K562 (cell line): Measurements from ENCODE around the gene WT1. TPM values are rescaled to one million over a fixed set of nuclear protein-coding genes. Genes with fewer than 3 reads are reported as not detected.
A peak's percentile ranks its signal among the peaks of the same experiment; 100 is the strongest.

Experiments
- BDP1 ChIP-seq: IDR thresholded peaks from 3 replicates; pipeline ENCODE4 v1.6.1; 2011; ENCODE audit not compliant: insufficient read length, insufficient read depth
- CBX3 ChIP-seq, 2 experiments: IDR thresholded peaks; 1 replicate in 1 of 2; 2 replicates in 1 of 2; pipeline ENCODE4 v1.6.1; 2012; ENCODE audit warnings: inconsistent platforms in 2 of 2, low read length in 2 of 2, borderline replicate concordance in 1 of 2, control low read depth in 1 of 2
- CEBPG ChIP-seq, 3 experiments: fragments of 200-800 bp in 1 of 3; sonication (Bioruptor generic) in 1 of 3; sonication (generic) in 1 of 3; formaldehyde crosslinking in 1 of 3; IDR thresholded peaks in 2 of 3; conservative IDR thresholded peaks in 1 of 3; 2 replicates each; pipeline versions ENCODE4 v1.6.1 to v1.8.0; 2016 to 2022; ENCODE audit warnings: missing compliant biosample characterization in 2 of 3, missing genetic modification characterization in 2 of 3, mild to moderate bottlenecking in 1 of 3, missing genetic modification reagents in 1 of 3
- ETV5 ChIP-seq: sonication (generic); formaldehyde crosslinking; IDR thresholded peaks from 2 replicates; pipeline ENCODE4 v1.4.0; 2020; ENCODE audit warnings: low read depth, mild to moderate bottlenecking, missing genetic modification reagents
- FOXJ3 ChIP-seq: sonication (generic); formaldehyde crosslinking; IDR thresholded peaks from 2 replicates; pipeline ENCODE4 v1.4.0; 2020; ENCODE audit warnings: mild to moderate bottlenecking, missing genetic modification reagents
- KLF6 ChIP-seq: fragments of 250-450 bp; sonication (Bioruptor Pico); IDR thresholded peaks from 2 replicates; pipeline ENCODE4 v1.4.0; 2020; ENCODE audit warnings: mild to moderate bottlenecking, moderate library complexity, borderline replicate concordance
- MIER1 ChIP-seq: fragments of 450-650 bp; IDR thresholded peaks from 2 replicates; pipeline ENCODE4 v1.6.1; 2016; ENCODE audit warnings: antibody characterized with exemption, mild to moderate bottlenecking, low read depth
- NELFE ChIP-seq: IDR thresholded peaks from 2 replicates; pipeline ENCODE4 v1.6.1; 2011; ENCODE audit warnings: mild to moderate bottlenecking; ENCODE audit not compliant: insufficient read depth, insufficient read length
- NFIX ChIP-seq: fragments of 250-450 bp; sonication (Bioruptor Pico); IDR thresholded peaks from 2 replicates; pipeline ENCODE4 v1.4.0; 2020; ENCODE audit warnings: low read depth, mild to moderate bottlenecking, moderate library complexity
- REST ChIP-seq, 2 experiments: fragments of 450-650 bp; formaldehyde crosslinking in 1 of 2; IDR thresholded peaks; 2 replicates each; pipeline versions ENCODE4 v1.4.0 to v1.6.1; 2014 to 2020; ENCODE audit warnings: mild to moderate bottlenecking in 2 of 2, borderline replicate concordance in 1 of 2, low read depth in 1 of 2
- RFX1 ChIP-seq: fragments of 450-650 bp; IDR thresholded peaks from 2 replicates; pipeline ENCODE4 v1.6.1; 2016; ENCODE audit warnings: mild to moderate bottlenecking, moderate library complexity
- ZBTB17 ChIP-seq: fragments of 450-650 bp; formaldehyde crosslinking; IDR thresholded peaks from 2 replicates; pipeline ENCODE4 v1.4.0; 2020; ENCODE audit warnings: mild to moderate bottlenecking
- ZBTB2 ChIP-seq: fragments of 450-650 bp; IDR thresholded peaks from 2 replicates; pipeline ENCODE4 v1.6.1; 2016; ENCODE audit warnings: antibody characterized with exemption
- ZBTB7A ChIP-seq: IDR thresholded peaks from 2 replicates; pipeline ENCODE4 v1.6.1; 2011; ENCODE audit warnings: low read depth, mild to moderate bottlenecking, low read length, moderate library complexity, borderline replicate concordance; ENCODE audit not compliant: control insufficient read depth
- ZMIZ1 ChIP-seq, 2 experiments: fragments of 150-350 bp in 1 of 2; IDR thresholded peaks; 2 replicates each; pipeline ENCODE4 v1.6.1; 2012 to 2016; ENCODE audit warnings: low read depth in 2 of 2, low read length in 2 of 2, mild to moderate bottlenecking in 1 of 2, moderate library complexity in 1 of 2
- polyA plus RNA-seq, 8 experiments: library from polyadenylated mRNA; depleted of rRNA in 4 of 8; stranded (reverse) in 5 of 8; unstranded in 3 of 8; fragments of >200 nt; fragmentation: Nextera tagmentation in 2 of 8; fragmentation: Illumina TruSeq in 1 of 8; extraction: Ambion mirVana in 2 of 8; extraction: Trizol in 1 of 8; gene quantifications; 2 replicates each; pipeline versions ENCODE4 v1.2.1 to v1.2.3, GENCODE V29; 2011 to 2014; ENCODE audit warnings: inconsistent platforms in 1 of 8, missing spikeins in 1 of 8
- total RNA-seq, 7 experiments: library from RNA; depleted of rRNA in 6 of 7; stranded (reverse); fragments of >200 nt in 6 of 7; fragmentation: Illumina TruSeq in 2 of 7; extraction: Trizol in 2 of 7; gene quantifications; 2 replicates each; pipeline versions ENCODE4 v1.2.1 to v1.2.3, GENCODE V29; 2011 to 2021; ENCODE audit warnings: low replicate concordance in 1 of 7

Gene WT1
- total and polyA plus RNA-seq, 9 of the 15 experiments (the other 6 are each of a cell fraction or from before 2014, with no cell fraction given), result 7.1 to 33.8 (median 19.4) TPM

GRCh38 chr11:32396331-32396730, 39.0 kb downstream of the WT1 start (continued):
- TF ChIP-seq ZBTB17 (CRISPR knock-in tag) (peak; percentile 93), KLF6 (CRISPR knock-in tag) (no peak), RFX1 (no peak), NELFE (no peak), CEBPG (CRISPR knock-in tag; IDR thresholded peaks at IDR 0.05) (no peak), CEBPG (tag; conservative IDR thresholded peaks at IDR 0.05 in 1 of 2, IDR thresholded peaks at IDR 0.05 in 1 of 2) (no peak), NFIX (CRISPR knock-in tag) (no peak), MIER1 (no peak), BDP1 (no peak), CBX3 (IDR thresholded peaks at IDR 0.05; ENCODE audit: borderline replicate concordance in 1 of 2, low read length in 2 of 2) (no peak), REST (IDR thresholded peaks at IDR 0.05; ENCODE audit: borderline replicate concordance) (0 out of 2 replicates have a peak, but pooled peaks have one; percentile 15), REST (CRISPR knock-in tag; IDR thresholded peaks at IDR 0.05; ENCODE audit: low read depth) (no peak), ZBTB7A (no peak), FOXJ3 (CRISPR knock-in tag) (no peak), ETV5 (no peak), ZBTB2 (no peak), ZMIZ1 (IDR thresholded peaks at IDR 0.05; ENCODE audit: low read depth in 2 of 2, low read length in 2 of 2) (peak in 1 of 2 experiments; percentile 64; a peak in 1 of 4 replicates)
